Liver (tissue), 9 donors: ENCODE data around the gene HS6ST3. TPM values are rescaled to one million over a fixed set of nuclear protein-coding genes. Genes with fewer than 3 reads are reported as not detected.

Experiments
- DNase-seq: peaks from one replicate; pipeline ENCODE4 v3.0.0-alpha.2; 2017; ENCODE audit warnings: low spot score
- H3K27ac ChIP-seq, 2 donors: one replicate each; pipeline ENCODE4 v1.7.0; 2013; ENCODE audit warnings: inconsistent platforms in 2 of 2, low read length in 2 of 2, control low read depth in 1 of 2, low read depth in 1 of 2, mild to moderate bottlenecking in 1 of 2
- H3K27me3 ChIP-seq, 4 donors: one replicate each; pipeline versions ENCODE4 v1.6.1 to v1.7.0; 2013; ENCODE audit warnings: low read length in 3 of 4, inconsistent platforms in 1 of 4, mild to moderate bottlenecking in 1 of 4, moderate library complexity in 1 of 4; ENCODE audit not compliant: control insufficient read depth in 4 of 4, insufficient read depth in 4 of 4
- H3K36me3 ChIP-seq, 4 donors: one replicate each; pipeline versions ENCODE4 v1.6.1 to v1.7.0; 2013; ENCODE audit warnings: low read length in 3 of 4, mild to moderate bottlenecking in 3 of 4, low read depth in 1 of 4, moderate library complexity in 1 of 4; ENCODE audit not compliant: control insufficient read depth in 4 of 4, insufficient read depth in 3 of 4
- H3K4me1 ChIP-seq, 4 donors: one replicate each; pipeline versions ENCODE4 v1.6.1 to v1.7.0; 2013; ENCODE audit warnings: low read length in 3 of 4, mild to moderate bottlenecking in 3 of 4, moderate library complexity in 1 of 4; ENCODE audit not compliant: control insufficient read depth in 4 of 4, insufficient read depth in 4 of 4
- H3K4me3 ChIP-seq, 3 donors: one replicate each; pipeline versions ENCODE4 v1.6.1 to v1.7.0; 2013; ENCODE audit warnings: low read length in 3 of 3, control low read depth in 1 of 3, low read depth in 1 of 3, mild to moderate bottlenecking in 1 of 3
- H3K9ac ChIP-seq, 2 donors: one replicate each; pipeline ENCODE4 v1.7.0; 2013; ENCODE audit warnings: low read length in 2 of 2, mild to moderate bottlenecking in 2 of 2, moderate library complexity in 2 of 2, control low read depth in 1 of 2, low read depth in 1 of 2
- H3K9me3 ChIP-seq, 4 donors: one replicate each; pipeline versions ENCODE4 v1.6.1 to v1.7.0; 2013; ENCODE audit warnings: low read length in 3 of 4; ENCODE audit not compliant: control insufficient read depth in 4 of 4
- ATF3 ChIP-seq: IDR thresholded peaks from 2 replicates; pipeline ENCODE4 v1.6.1; 2016; ENCODE audit warnings: antibody characterized with exemption
- EGR1 ChIP-seq, 2 donors: IDR thresholded peaks; 2 replicates each; pipeline ENCODE4 v1.6.1; 2016 to 2018; ENCODE audit warnings: antibody characterized with exemption in 2 of 2, low read depth in 2 of 2
- FOXA1 ChIP-seq: IDR thresholded peaks from 2 replicates; pipeline ENCODE4 v1.6.1; 2016; ENCODE audit warnings: antibody characterized with exemption
- FOXA2 ChIP-seq: IDR thresholded peaks from 2 replicates; pipeline ENCODE4 v1.6.1; 2016; ENCODE audit warnings: antibody characterized with exemption
- HNF4A ChIP-seq, 2 donors: conservative IDR thresholded peaks; 2 replicates each; pipeline ENCODE4 v1.6.1; 2016; ENCODE audit warnings: antibody characterized with exemption in 2 of 2, mild to moderate bottlenecking in 2 of 2
- HNF4G ChIP-seq: IDR thresholded peaks from 2 replicates; pipeline ENCODE4 v1.6.1; 2016; ENCODE audit warnings: antibody characterized with exemption
- JUND ChIP-seq, 2 donors: IDR thresholded peaks; 2 replicates each; pipeline ENCODE4 v1.6.1; 2016; ENCODE audit warnings: antibody characterized with exemption in 2 of 2
- RXRA ChIP-seq, 2 donors: IDR thresholded peaks; 2 replicates each; pipeline ENCODE4 v1.6.1; 2017 to 2018; ENCODE audit warnings: antibody characterized with exemption in 2 of 2, mild to moderate bottlenecking in 1 of 2
- SP1 ChIP-seq: IDR thresholded peaks from 2 replicates; pipeline ENCODE4 v1.6.1; 2018; ENCODE audit warnings: antibody characterized with exemption, mild to moderate bottlenecking
- YY1 ChIP-seq: IDR thresholded peaks from 2 replicates; pipeline ENCODE4 v1.6.1; 2016; ENCODE audit warnings: antibody characterized with exemption, mild to moderate bottlenecking
- WGBS: extraction: QIAGEN DNeasy Blood & Tissue Kit; methylation state at CpG from one replicate; pipeline ENCODE4 v1.1.7; 2013; 5-methylcytosine and 5-hydroxymethylcytosine counted together
- polyA plus RNA-seq, 2 donors: library from polyadenylated mRNA; stranded (reverse) in 1 of 2; unstranded in 1 of 2; fragments of 200-250 nt in 1 of 2; fragments of >200 nt in 1 of 2; fragmentation: Nextera tagmentation in 1 of 2; extraction: Ambion mirVana in 1 of 2; gene quantifications; one replicate each; pipeline versions ENCODE4 v1.2.1 to v1.2.3, GENCODE V29; 2013 to 2015
- total RNA-seq, 2 donors: library from RNA; depleted of rRNA; stranded (reverse); fragments of >200 nt; gene quantifications; one replicate each; pipeline ENCODE4 v1.2.3, GENCODE V29; 2014
- TF ChIP-seq, protein P1 (sequence below): IDR thresholded peaks from 2 replicates; pipeline ENCODE4 v1.6.1; 2016; ENCODE audit warnings: antibody characterized with exemption
- TF ChIP-seq, protein P2 (sequence below): IDR thresholded peaks from 2 replicates; pipeline ENCODE4 v1.6.1; 2016; ENCODE audit warnings: antibody characterized with exemption
- TF ChIP-seq, protein P3 (sequence below): fragments of 150-350 bp; IDR thresholded peaks from 2 replicates; pipeline ENCODE4 v1.5.1; 2017; ENCODE audit warnings: improper control_type of control experiment, low read depth, low read length; ENCODE audit not compliant: missing input control
- donor health status: healthy.
- donor health status: healthy.
- donor health status: healthy.
- donor health status: healthy.
- donor health status: healthy.

HS6ST3 gene
- total and polyA plus RNA-seq, 4 donors, result under 0.01 TPM; not detected in 3

- H3K9ac ChIP-seq, result no peak overlapping the region
Observed at GRCh38 chr13:96779691-96780090, 689.8 kb downstream of the HS6ST3 start.

DNA sequence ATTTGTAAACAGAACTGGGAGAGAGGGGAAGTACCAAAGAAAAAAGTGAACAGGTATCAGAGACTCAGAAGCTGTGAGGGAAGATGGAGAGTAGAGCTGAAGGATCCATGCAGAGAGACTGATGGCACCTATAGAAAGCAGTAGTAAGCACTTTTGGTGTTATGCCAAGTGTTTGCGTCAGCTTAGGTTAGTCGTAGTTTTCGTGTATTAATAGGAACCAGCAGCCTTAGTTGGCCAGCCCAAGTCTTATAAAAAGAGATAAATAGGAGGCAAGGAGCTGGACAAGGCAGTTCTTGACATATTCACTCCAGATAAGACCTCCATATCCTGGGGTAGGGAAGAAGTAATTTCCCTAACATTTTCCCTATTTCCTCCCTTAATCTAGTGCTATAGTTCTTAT, 690.2 kb downstream of the HS6ST3 start:
- Histone ChIP-seq H3K4me1 (no peaks in the 10 kb centered on the region), H3K4me3 (no peak overlapping the region), H3K9me3 (no peaks in the 10 kb centered on the region), H3K9ac (no peak overlapping the region), H3K27me3 (no peaks in the 10 kb centered on the region), H3K36me3 (no peaks in the 10 kb centered on the region), H3K27ac (no peak overlapping the region)
- whole genome bisulfite sequencing, result 79% methylated on average over 3 of the region's 3 CpGs
- no peak for TF ChIP-seq JUND (IDR thresholded peaks at IDR 0.05)
- DNase-seq, result no peak

More at GRCh38 chr13:96779691-96780090, 689.8 kb downstream of the HS6ST3 start:
- no peak for DNase-seq
- no peaks in the 10 kb centered on the region for H3K36me3 ChIP-seq
- no peak overlapping the region for H3K4me3 ChIP-seq
- no peak overlapping the region for H3K27ac ChIP-seq
- TF ChIP-seq RXRA (IDR thresholded peaks at IDR 0.05) (no peak), FOXA2 (no peak), FOXA1 (no peak), YY1 (no peak)
- TF ChIP-seq, protein P1, sequence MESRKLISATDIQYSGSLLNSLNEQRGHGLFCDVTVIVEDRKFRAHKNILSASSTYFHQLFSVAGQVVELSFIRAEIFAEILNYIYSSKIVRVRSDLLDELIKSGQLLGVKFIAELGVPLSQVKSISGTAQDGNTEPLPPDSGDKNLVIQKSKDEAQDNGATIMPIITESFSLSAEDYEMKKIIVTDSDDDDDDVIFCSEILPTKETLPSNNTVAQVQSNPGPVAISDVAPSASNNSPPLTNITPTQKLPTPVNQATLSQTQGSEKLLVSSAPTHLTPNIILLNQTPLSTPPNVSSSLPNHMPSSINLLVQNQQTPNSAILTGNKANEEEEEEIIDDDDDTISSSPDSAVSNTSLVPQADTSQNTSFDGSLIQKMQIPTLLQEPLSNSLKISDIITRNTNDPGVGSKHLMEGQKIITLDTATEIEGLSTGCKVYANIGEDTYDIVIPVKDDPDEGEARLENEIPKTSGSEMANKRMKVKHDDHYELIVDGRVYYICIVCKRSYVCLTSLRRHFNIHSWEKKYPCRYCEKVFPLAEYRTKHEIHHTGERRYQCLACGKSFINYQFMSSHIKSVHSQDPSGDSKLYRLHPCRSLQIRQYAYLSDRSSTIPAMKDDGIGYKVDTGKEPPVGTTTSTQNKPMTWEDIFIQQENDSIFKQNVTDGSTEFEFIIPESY, result no peak
- TF ChIP-seq, protein P2, sequence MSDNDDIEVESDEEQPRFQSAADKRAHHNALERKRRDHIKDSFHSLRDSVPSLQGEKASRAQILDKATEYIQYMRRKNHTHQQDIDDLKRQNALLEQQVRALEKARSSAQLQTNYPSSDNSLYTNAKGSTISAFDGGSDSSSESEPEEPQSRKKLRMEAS, result no peak
- H3K9me3 ChIP-seq, result no peaks in the 10 kb centered on the region
- no peaks in the 10 kb centered on the region for H3K27me3 ChIP-seq
- no peaks in the 10 kb centered on the region for H3K4me1 ChIP-seq

DNA sequence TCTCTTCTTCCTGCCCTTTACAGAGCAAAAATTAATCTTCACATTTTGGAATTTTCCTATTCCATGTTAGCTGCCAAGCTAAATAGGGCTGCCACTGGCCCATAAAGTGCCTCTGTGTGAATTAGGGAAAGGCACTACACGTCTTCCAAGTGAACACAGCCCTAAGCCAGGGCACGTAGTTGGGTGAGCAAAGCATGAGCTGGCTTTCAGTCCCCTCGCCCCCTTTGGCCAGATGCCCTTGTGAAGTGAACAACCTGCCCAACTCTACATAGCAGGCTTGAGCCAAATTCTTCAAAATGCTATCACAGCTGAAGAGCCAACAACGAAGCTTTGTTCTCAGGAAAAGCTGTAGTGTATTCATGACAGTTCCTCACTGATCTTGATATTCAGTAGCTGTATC, 691.2 kb downstream of the HS6ST3 start:
- no peak overlapping the region for H3K27ac ChIP-seq
- no peak for DNase-seq
- no peak for TF ChIP-seq HNF4A (conservative IDR thresholded peaks at IDR 0.05)
- TF ChIP-seq FOXA2, result no peak
- TF ChIP-seq SP1, result no peak
- no peak for TF ChIP-seq RXRA (IDR thresholded peaks at IDR 0.05)
- TF ChIP-seq, protein P1, result no peak
- TF ChIP-seq YY1, result no peak
- no peak for TF ChIP-seq HNF4G
- TF ChIP-seq EGR1 (IDR thresholded peaks at IDR 0.05; ENCODE audit: low read depth in 2 of 2), result no peak
- TF ChIP-seq, protein P3, sequence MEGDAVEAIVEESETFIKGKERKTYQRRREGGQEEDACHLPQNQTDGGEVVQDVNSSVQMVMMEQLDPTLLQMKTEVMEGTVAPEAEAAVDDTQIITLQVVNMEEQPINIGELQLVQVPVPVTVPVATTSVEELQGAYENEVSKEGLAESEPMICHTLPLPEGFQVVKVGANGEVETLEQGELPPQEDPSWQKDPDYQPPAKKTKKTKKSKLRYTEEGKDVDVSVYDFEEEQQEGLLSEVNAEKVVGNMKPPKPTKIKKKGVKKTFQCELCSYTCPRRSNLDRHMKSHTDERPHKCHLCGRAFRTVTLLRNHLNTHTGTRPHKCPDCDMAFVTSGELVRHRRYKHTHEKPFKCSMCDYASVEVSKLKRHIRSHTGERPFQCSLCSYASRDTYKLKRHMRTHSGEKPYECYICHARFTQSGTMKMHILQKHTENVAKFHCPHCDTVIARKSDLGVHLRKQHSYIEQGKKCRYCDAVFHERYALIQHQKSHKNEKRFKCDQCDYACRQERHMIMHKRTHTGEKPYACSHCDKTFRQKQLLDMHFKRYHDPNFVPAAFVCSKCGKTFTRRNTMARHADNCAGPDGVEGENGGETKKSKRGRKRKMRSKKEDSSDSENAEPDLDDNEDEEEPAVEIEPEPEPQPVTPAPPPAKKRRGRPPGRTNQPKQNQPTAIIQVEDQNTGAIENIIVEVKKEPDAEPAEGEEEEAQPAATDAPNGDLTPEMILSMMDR, result no peak
- TF ChIP-seq ATF3, result no peak
- no peaks in the 10 kb centered on the region for H3K36me3 ChIP-seq
- no peak overlapping the region for H3K9ac ChIP-seq
- H3K9me3 ChIP-seq, result no peaks in the 10 kb centered on the region
- H3K27me3 ChIP-seq, result no peaks in the 10 kb centered on the region
- H3K4me3 ChIP-seq, result no peak overlapping the region
- WGBS, result 58% methylated on average over 4 of the region's 4 CpGs
- no peaks in the 10 kb centered on the region for H3K4me1 ChIP-seq
